Measurements from ENCODE around the gene ARHGAP15.

The ARHGAP15 gene

GRCh38 chr2:143175438-143175837 is 46.2 kb downstream of the ARHGAP15 start:
- Histone ChIP-seq H3K9ac (ENCODE audit: insufficient read length, low read depth) (no peak overlapping the region), H3K4me1 (ENCODE audit: insufficient read depth, insufficient read length) (no peaks in the 10 kb centered on the region), H3K27me3 (ENCODE audit: insufficient read depth, insufficient read length) (no peaks in the 10 kb centered on the region), H3K36me3 (ENCODE audit: insufficient read depth, insufficient read length, low read length) (no peaks in the 10 kb centered on the region), H3K9me3 (ENCODE audit: insufficient read depth, low read length) (no peaks in the 10 kb centered on the region), H3K4me3 (ENCODE audit: insufficient read length, low read depth) (no peak overlapping the region)
- no peak for TF ChIP-seq ZNF274 (IDR thresholded peaks at IDR 0.05; ENCODE audit: low read depth, low read length)
- TF ChIP-seq YY1 (IDR thresholded peaks at IDR 0.05; ENCODE audit: insufficient read depth, insufficient read length) = no peak
- TF ChIP-seq SUZ12 (IDR thresholded peaks at IDR 0.05; ENCODE audit: extremely low read depth, insufficient read depth, insufficient read length) = no peak
- no peak for DNase-seq (ENCODE audit: low read depth, low spot score)

- no peak for DNase-seq (ENCODE audit: low read depth, low spot score)
- Histone ChIP-seq H3K36me3 (ENCODE audit: insufficient read depth, insufficient read length, low read length) (no peaks in the 10 kb centered on the region), H3K4me1 (ENCODE audit: insufficient read depth, insufficient read length) (no peaks in the 10 kb centered on the region), H3K9me3 (ENCODE audit: insufficient read depth, low read length) (peaks cover 8% of the 10 kb centered on the region; the same call in 1 of the 2 replicates), H3K27me3 (ENCODE audit: insufficient read depth, insufficient read length) (no peaks in the 10 kb centered on the region), H3K9ac (ENCODE audit: insufficient read length, low read depth) (no peak overlapping the region), H3K4me3 (ENCODE audit: insufficient read length, low read depth) (no peak overlapping the region)
- TF ChIP-seq YY1 (IDR thresholded peaks at IDR 0.05; ENCODE audit: insufficient read depth, insufficient read length) (no peak), SUZ12 (IDR thresholded peaks at IDR 0.05; ENCODE audit: extremely low read depth, insufficient read depth, insufficient read length) (no peak), ZNF274 (IDR thresholded peaks at IDR 0.05; ENCODE audit: low read depth, low read length) (no peak)
These were observed 47.4 kb downstream of the ARHGAP15 start for GRCh38 chr2:143176606-143177005.

GRCh38 chr2:143177096-143177786 is 48.0 kb downstream of the ARHGAP15 start:
- H3K9ac ChIP-seq (ENCODE audit: insufficient read length, low read depth) = no peak overlapping the region
- peaks cover 8% of the 10 kb centered on the region; the same call in 1 of the 2 replicates for H3K9me3 ChIP-seq (ENCODE audit: insufficient read depth, low read length)
- no peak for DNase-seq (ENCODE audit: low read depth, low spot score)
- no peaks in the 10 kb centered on the region for H3K27me3 ChIP-seq (ENCODE audit: insufficient read depth, insufficient read length)
- H3K4me3 ChIP-seq (ENCODE audit: insufficient read length, low read depth) = no peak overlapping the region
- TF ChIP-seq YY1 (IDR thresholded peaks at IDR 0.05; ENCODE audit: insufficient read depth, insufficient read length) (no peak), ZNF274 (IDR thresholded peaks at IDR 0.05; ENCODE audit: low read depth, low read length) (no peak), SUZ12 (IDR thresholded peaks at IDR 0.05; ENCODE audit: extremely low read depth, insufficient read depth, insufficient read length) (no peak)
- no peaks in the 10 kb centered on the region for H3K36me3 ChIP-seq (ENCODE audit: insufficient read depth, insufficient read length, low read length)
- H3K4me1 ChIP-seq (ENCODE audit: insufficient read depth, insufficient read length) = no peaks in the 10 kb centered on the region

- H3K9ac ChIP-seq (ENCODE audit: insufficient read length, low read depth) = no peak overlapping the region
- DNase-seq (ENCODE audit: low read depth, low spot score) = no peak
- TF ChIP-seq SUZ12 (IDR thresholded peaks at IDR 0.05; ENCODE audit: extremely low read depth, insufficient read depth, insufficient read length) (no peak), ZNF274 (IDR thresholded peaks at IDR 0.05; ENCODE audit: low read depth, low read length) (no peak), YY1 (IDR thresholded peaks at IDR 0.05; ENCODE audit: insufficient read depth, insufficient read length) (no peak)
- no peaks in the 10 kb centered on the region for H3K36me3 ChIP-seq (ENCODE audit: insufficient read depth, insufficient read length, low read length)
- H3K4me1 ChIP-seq (ENCODE audit: insufficient read depth, insufficient read length) = no peaks in the 10 kb centered on the region
- no peaks in the 10 kb centered on the region for H3K27me3 ChIP-seq (ENCODE audit: insufficient read depth, insufficient read length)
- no peak overlapping the region for H3K4me3 ChIP-seq (ENCODE audit: insufficient read length, low read depth)
- peaks cover 8% of the 10 kb centered on the region; the same call in 1 of the 2 replicates for H3K9me3 ChIP-seq (ENCODE audit: insufficient read depth, low read length)
These were observed 52.3 kb downstream of the ARHGAP15 start for GRCh38 chr2:143181494-143181893.

GRCh38 chr2:143182649-143183048 is 53.4 kb downstream of the ARHGAP15 start:
- DNase-seq (ENCODE audit: low read depth, low spot score) = no peak
- no peaks in the 10 kb centered on the region for H3K4me1 ChIP-seq (ENCODE audit: insufficient read depth, insufficient read length)
- H3K9ac ChIP-seq (ENCODE audit: insufficient read length, low read depth) = no peak overlapping the region
- H3K36me3 ChIP-seq (ENCODE audit: insufficient read depth, insufficient read length, low read length) = no peaks in the 10 kb centered on the region
- peaks cover 8% of the 10 kb centered on the region; the same call in 1 of the 2 replicates for H3K9me3 ChIP-seq (ENCODE audit: insufficient read depth, low read length)
- H3K27me3 ChIP-seq (ENCODE audit: insufficient read depth, insufficient read length) = no peaks in the 10 kb centered on the region
- TF ChIP-seq ZNF274 (IDR thresholded peaks at IDR 0.05; ENCODE audit: low read depth, low read length) (no peak), YY1 (IDR thresholded peaks at IDR 0.05; ENCODE audit: insufficient read depth, insufficient read length) (no peak), SUZ12 (IDR thresholded peaks at IDR 0.05; ENCODE audit: extremely low read depth, insufficient read depth, insufficient read length) (no peak)
- H3K4me3 ChIP-seq (ENCODE audit: insufficient read length, low read depth) = no peak overlapping the region

- H3K4me3 ChIP-seq (ENCODE audit: insufficient read length, low read depth) = no peak overlapping the region
- DNase-seq (ENCODE audit: low read depth, low spot score) = no peak
- TF ChIP-seq YY1 (IDR thresholded peaks at IDR 0.05; ENCODE audit: insufficient read depth, insufficient read length) (no peak), SUZ12 (IDR thresholded peaks at IDR 0.05; ENCODE audit: extremely low read depth, insufficient read depth, insufficient read length) (no peak), ZNF274 (IDR thresholded peaks at IDR 0.05; ENCODE audit: low read depth, low read length) (no peak)
- no peak overlapping the region for H3K9ac ChIP-seq (ENCODE audit: insufficient read length, low read depth)
- peaks cover 8% of the 10 kb centered on the region; the same call in 1 of the 2 replicates for H3K9me3 ChIP-seq (ENCODE audit: insufficient read depth, low read length)
- H3K27me3 ChIP-seq (ENCODE audit: insufficient read depth, insufficient read length) = no peaks in the 10 kb centered on the region
- H3K36me3 ChIP-seq (ENCODE audit: insufficient read depth, insufficient read length, low read length) = no peaks in the 10 kb centered on the region
- no peaks in the 10 kb centered on the region for H3K4me1 ChIP-seq (ENCODE audit: insufficient read depth, insufficient read length)
These were observed 54.7 kb downstream of the ARHGAP15 start for GRCh38 chr2:143183804-143184463.

GRCh38 chr2:143186876-143187275 is 57.7 kb downstream of the ARHGAP15 start:
- no peak for DNase-seq (ENCODE audit: low read depth, low spot score)
- no peak overlapping the region for H3K4me3 ChIP-seq (ENCODE audit: insufficient read length, low read depth)
- H3K9me3 ChIP-seq (ENCODE audit: insufficient read depth, low read length) = no peaks in the 10 kb centered on the region
- H3K4me1 ChIP-seq (ENCODE audit: insufficient read depth, insufficient read length) = no peaks in the 10 kb centered on the region
- H3K27me3 ChIP-seq (ENCODE audit: insufficient read depth, insufficient read length) = no peaks in the 10 kb centered on the region
- no peak overlapping the region for H3K9ac ChIP-seq (ENCODE audit: insufficient read length, low read depth)
- H3K36me3 ChIP-seq (ENCODE audit: insufficient read depth, insufficient read length, low read length) = no peaks in the 10 kb centered on the region
- no peak for TF ChIP-seq ZNF274 (IDR thresholded peaks at IDR 0.05; ENCODE audit: low read depth, low read length)
- no peak for TF ChIP-seq SUZ12 (IDR thresholded peaks at IDR 0.05; ENCODE audit: extremely low read depth, insufficient read depth, insufficient read length)
- no peak for TF ChIP-seq YY1 (IDR thresholded peaks at IDR 0.05; ENCODE audit: insufficient read depth, insufficient read length)

All from NT2/D1 (cell line).